KMS-11 (cell line): ENCODE data around the gene ECM2.

Experiments used
- H2AFZ ChIP-seq: fragments of 200-600 bp; sonication (generic); 2 replicates; pipeline ENCODE4 v1.6.1; 2016; ENCODE audit warnings: antibody characterized with exemption, mixed run types, low read depth
- H3K27ac ChIP-seq: fragments of 200-600 bp; sonication (generic); 2 replicates; pipeline ENCODE4 v1.6.1; 2016; ENCODE audit warnings: mild to moderate bottlenecking, mixed run types
- H3K27me3 ChIP-seq: fragments of 200-600 bp; sonication (generic); 2 replicates; pipeline ENCODE4 v1.6.1; 2017; ENCODE audit warnings: mild to moderate bottlenecking, low read depth, mixed run types, moderate library complexity; ENCODE audit not compliant: insufficient read depth
- H3K36me3 ChIP-seq: fragments of 200-600 bp; sonication (generic); 2 replicates; pipeline ENCODE4 v1.6.1; 2017; ENCODE audit warnings: mild to moderate bottlenecking, mixed run types; ENCODE audit not compliant: insufficient read depth
- H3K4me1 ChIP-seq: fragments of 200-600 bp; sonication (generic); 2 replicates; pipeline ENCODE4 v1.6.1; 2016; ENCODE audit warnings: mild to moderate bottlenecking, low read depth, mixed run types; ENCODE audit not compliant: poor library complexity, severe bottlenecking
- H3K4me2 ChIP-seq: fragments of 200-600 bp; sonication (generic); 2 replicates; pipeline ENCODE4 v1.7.0; 2016; ENCODE audit warnings: mild to moderate bottlenecking, mixed run types
- H3K4me3 ChIP-seq: fragments of 200-600 bp; sonication (generic); IDR thresholded peaks from 2 replicates; pipeline ENCODE4 v1.6.1; 2017; ENCODE audit warnings: low read depth, low read length, mixed read lengths; ENCODE audit not compliant: insufficient read depth
- H3K79me2 ChIP-seq: fragments of 200-600 bp; sonication (generic); 2 replicates; pipeline ENCODE4 v1.6.1; 2016; ENCODE audit warnings: low read depth, mixed run types; ENCODE audit not compliant: insufficient read depth
- H3K9ac ChIP-seq: fragments of 200-600 bp; sonication (generic); 2 replicates; pipeline ENCODE4 v1.6.1; 2016; ENCODE audit warnings: mild to moderate bottlenecking, mixed run types
- H4K20me1 ChIP-seq: fragments of 200-600 bp; sonication (generic); 2 replicates; pipeline ENCODE4 v1.6.1; 2016; ENCODE audit warnings: mild to moderate bottlenecking, mixed run types; ENCODE audit not compliant: insufficient read depth
- CTCF ChIP-seq: fragments of 200-600 bp; sonication (generic); conservative IDR thresholded peaks from 2 replicates; pipeline ENCODE4 v1.6.1; 2017; ENCODE audit warnings: low read depth, mild to moderate bottlenecking, antibody characterized with exemption, low read length, moderate library complexity, mixed read lengths

ECM2 gene

DNA sequence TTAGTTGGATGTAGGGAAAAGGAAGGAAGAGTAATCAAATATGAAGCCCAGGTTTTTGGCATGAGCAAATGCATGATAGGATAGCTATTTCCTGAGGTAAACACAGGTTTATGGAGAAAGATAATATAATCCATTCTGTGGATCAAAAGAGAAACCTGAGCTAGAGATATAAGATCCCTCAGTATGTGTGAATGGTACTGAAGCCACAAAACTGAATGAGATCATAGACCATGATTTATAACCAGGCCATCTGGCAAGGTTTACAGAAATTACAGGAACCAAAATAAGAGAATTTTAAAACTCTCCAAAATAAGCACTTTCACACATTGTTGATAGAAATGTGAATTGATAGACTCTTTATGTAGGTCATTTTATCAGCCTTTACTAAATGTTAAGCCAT, 28.7 kb upstream of the ECM2 start:
- no peak overlapping the region for H3K4me2 ChIP-seq
- H3K79me2 ChIP-seq, result no peaks in the 10 kb centered on the region

DNA sequence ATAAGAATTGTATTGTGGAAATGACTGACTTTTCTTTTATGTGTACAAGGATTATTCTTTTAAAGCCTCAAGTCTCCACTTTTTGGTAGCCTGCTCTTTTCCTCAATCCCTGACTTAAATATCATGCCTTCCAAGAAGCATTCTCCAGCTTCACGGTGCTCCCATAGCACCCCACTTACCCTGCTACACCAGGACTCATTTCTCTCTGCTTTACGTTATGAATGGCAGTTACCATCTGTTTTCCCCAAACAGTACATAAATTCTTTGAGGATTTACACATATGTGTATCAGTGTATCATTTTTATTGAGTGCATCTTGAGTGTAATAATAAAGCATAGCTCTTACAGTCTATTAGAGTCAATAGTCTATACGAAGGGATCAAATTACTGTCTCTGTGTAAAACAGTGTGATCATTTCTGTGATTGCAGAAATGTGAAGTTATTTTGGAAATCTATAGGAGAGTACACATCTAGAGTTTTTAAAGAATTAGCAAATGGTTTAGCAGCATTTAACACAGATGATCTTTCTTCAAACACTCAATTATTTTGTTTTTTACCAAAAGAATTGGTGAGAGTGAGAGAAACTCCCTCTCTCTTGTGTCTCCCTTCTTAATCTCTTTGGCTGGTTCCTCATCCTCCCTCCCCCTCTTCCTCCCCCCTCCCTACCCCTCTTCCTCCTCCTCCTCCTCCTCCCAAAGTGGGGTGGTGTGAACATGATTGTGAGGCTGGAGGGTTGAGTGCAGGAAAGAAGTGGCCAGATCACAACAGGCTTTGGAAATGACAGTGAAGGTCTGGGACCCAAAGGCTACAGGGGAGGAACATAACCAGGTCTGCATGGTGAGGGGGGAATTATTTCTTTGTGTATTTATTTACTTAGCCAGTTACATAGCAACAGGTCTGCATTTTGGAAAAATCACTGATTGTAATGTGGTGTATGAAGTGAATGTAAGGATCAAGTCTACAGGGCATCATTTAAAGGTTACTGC, 27.6 kb upstream of the ECM2 start:
- H3K4me2 ChIP-seq, result no peak overlapping the region
- H3K27me3 ChIP-seq, result no peaks in the 10 kb centered on the region

More for the DNA sequence above, 28.7 kb upstream of the ECM2 start:
- no peaks in the 10 kb centered on the region for H3K36me3 ChIP-seq
- H3K4me1 ChIP-seq, result no peaks in the 10 kb centered on the region
- TF ChIP-seq CTCF, result no peak
- no peaks in the 10 kb centered on the region for H3K27me3 ChIP-seq
- H3K4me3 ChIP-seq, result no peak overlapping the region
- H2AFZ ChIP-seq, result no peak overlapping the region
- H4K20me1 ChIP-seq, result no peaks in the 10 kb centered on the region
- H3K27ac ChIP-seq, result no peak overlapping the region
- no peak overlapping the region for H3K9ac ChIP-seq

DNA sequence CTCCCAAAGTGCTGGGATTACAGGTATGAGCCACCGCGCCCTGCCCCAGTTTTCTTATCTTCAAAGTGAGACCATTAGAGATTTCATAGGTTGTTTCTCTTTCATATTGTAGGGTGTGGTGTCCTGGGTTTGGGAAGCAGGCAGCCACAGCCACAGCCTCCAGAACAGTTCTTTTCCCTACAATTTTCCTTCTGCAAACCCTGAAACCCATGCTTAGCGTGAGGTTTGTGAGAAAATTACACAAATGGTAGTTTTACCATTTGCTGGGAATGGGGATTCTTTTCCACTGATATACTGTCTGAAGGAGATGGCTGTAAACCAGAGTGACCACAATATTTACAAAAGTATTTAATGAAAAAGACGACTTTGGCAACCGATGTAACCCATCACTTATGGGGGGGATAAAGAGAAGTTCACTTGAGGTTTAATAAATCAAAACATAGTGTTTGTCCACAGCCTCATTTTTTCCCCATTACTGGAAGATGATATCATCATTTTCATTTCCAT, 26.7 kb upstream of the ECM2 start:
- H3K4me2 ChIP-seq, result no peak overlapping the region
- H3K4me1 ChIP-seq, result no peaks in the 10 kb centered on the region
- no peaks in the 10 kb centered on the region for H3K79me2 ChIP-seq
- no peak overlapping the region for H2AFZ ChIP-seq
- H3K27ac ChIP-seq, result no peak overlapping the region
- no peaks in the 10 kb centered on the region for H3K27me3 ChIP-seq
- TF ChIP-seq CTCF, result no peak
- no peak overlapping the region for H3K9ac ChIP-seq
- no peaks in the 10 kb centered on the region for H3K36me3 ChIP-seq
- H4K20me1 ChIP-seq, result no peaks in the 10 kb centered on the region
- no peak overlapping the region for H3K4me3 ChIP-seq

More for the DNA sequence above, 27.6 kb upstream of the ECM2 start:
- Histone ChIP-seq H3K4me1 (no peaks in the 10 kb centered on the region), H3K4me3 (no peak overlapping the region), H3K9ac (no peak overlapping the region), H4K20me1 (no peaks in the 10 kb centered on the region), H2AFZ (no peak overlapping the region), H3K27ac (no peak overlapping the region), H3K79me2 (no peaks in the 10 kb centered on the region), H3K36me3 (no peaks in the 10 kb centered on the region)
- TF ChIP-seq CTCF, result no peak

DNA sequence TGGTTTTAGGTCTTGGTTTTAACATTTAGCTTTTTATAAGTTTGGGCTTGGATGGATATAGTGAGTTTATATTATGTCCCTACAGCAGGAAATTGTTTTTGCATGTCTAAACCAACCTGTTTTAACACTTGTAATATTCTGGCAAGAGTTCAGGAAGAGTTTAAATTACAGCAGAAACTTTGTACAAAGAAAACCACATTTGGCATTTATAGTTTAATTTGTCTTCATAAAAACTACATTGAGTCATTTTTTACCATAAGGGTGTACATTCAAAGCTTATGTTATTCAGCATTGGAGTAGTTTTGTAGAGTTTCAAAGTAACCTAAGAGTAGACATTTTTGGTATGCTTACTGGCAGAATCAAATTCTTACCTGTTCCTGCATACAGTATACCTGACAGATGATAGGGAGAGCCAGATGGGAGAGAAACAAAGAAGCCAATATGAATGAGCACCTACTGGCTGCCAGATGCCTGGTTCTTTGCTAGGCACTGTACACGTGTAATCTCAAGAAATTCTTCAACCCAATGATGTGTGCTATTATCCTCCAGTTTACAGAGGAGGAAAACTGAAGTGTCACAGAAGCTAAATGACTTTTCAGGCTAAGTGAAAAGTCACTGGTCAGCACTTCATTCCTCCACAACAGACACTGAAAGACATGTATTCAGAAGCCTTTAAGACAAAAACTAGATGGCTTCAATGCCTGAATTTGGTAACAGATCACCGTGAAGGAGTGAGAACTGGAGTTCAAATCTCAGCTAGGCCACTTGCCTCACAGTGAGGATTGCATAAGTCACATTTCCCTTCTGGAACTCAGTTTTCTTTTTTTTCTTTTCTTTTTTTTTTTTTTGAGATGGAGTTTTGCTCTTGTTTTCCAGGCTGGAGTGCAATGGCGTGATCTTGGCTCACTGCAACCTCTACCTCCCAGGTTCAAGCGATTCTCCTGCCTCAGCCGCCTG, 25.9 kb upstream of the ECM2 start:
- Histone ChIP-seq H2AFZ (no peak overlapping the region), H3K9ac (no peak overlapping the region), H3K36me3 (no peaks in the 10 kb centered on the region), H3K4me1 (no peaks in the 10 kb centered on the region), H3K4me3 (no peak overlapping the region), H3K27ac (no peak overlapping the region), H4K20me1 (no peaks in the 10 kb centered on the region), H3K27me3 (no peaks in the 10 kb centered on the region), H3K4me2 (no peak overlapping the region), H3K79me2 (no peaks in the 10 kb centered on the region)
- no peak for TF ChIP-seq CTCF
